Transverse colon (tissue), 4 donors: ENCODE measurements around the gene ITIH5.

Source experiments
- POLR2A ChIP-seq: fragments of 450-650 bp; IDR thresholded peaks from one replicate; pipeline ENCODE4 v1.6.1; 2016; ENCODE audit warnings: antibody characterized with exemption, mild to moderate bottlenecking, moderate library complexity
- POLR2AphosphoS5 ChIP-seq, 3 donors: sonication (generic); formaldehyde crosslinking; IDR thresholded peaks; one replicate each; pipeline ENCODE4 v1.6.1; 2016; ENCODE audit warnings: antibody characterized with exemption in 3 of 3
- TF ChIP-seq, protein P1 (sequence below), 5 experiments: fragments of 200-600 bp in 3 of 5; fragments of 450-650 bp in 2 of 5; sonication (generic) in 3 of 5; IDR thresholded peaks; 1 replicate in 2 of 5; 2 replicates in 3 of 5; pipeline ENCODE4 v1.5.1; 2016 to 2017; ENCODE audit warnings: antibody characterized with exemption in 5 of 5, inconsistent platforms in 3 of 5, mild to moderate bottlenecking in 2 of 5, moderate library complexity in 1 of 5

GRCh38 chr10:7601023-7601656 lies 65.6 kb downstream of the ITIH5 start:
- TF ChIP-seq POLR2A (no peak), POLR2AphosphoS5 (IDR thresholded peaks at IDR 0.05) (no peak)
- TF ChIP-seq, protein P1, sequence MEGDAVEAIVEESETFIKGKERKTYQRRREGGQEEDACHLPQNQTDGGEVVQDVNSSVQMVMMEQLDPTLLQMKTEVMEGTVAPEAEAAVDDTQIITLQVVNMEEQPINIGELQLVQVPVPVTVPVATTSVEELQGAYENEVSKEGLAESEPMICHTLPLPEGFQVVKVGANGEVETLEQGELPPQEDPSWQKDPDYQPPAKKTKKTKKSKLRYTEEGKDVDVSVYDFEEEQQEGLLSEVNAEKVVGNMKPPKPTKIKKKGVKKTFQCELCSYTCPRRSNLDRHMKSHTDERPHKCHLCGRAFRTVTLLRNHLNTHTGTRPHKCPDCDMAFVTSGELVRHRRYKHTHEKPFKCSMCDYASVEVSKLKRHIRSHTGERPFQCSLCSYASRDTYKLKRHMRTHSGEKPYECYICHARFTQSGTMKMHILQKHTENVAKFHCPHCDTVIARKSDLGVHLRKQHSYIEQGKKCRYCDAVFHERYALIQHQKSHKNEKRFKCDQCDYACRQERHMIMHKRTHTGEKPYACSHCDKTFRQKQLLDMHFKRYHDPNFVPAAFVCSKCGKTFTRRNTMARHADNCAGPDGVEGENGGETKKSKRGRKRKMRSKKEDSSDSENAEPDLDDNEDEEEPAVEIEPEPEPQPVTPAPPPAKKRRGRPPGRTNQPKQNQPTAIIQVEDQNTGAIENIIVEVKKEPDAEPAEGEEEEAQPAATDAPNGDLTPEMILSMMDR (IDR thresholded peaks at IDR 0.05) = no peak
